Ovary (tissue), 3 donors: ENCODE results near the gene CYP4F2.

Source experiments
- CTCF ChIP-seq, 3 donors: fragments of 450-650 bp in 2 of 3; fragments of 200-600 bp in 1 of 3; IDR thresholded peaks; one replicate each; pipeline versions ENCODE4 v1.5.1 to v1.8.0; 2016 to 2022; ENCODE audit warnings: antibody characterized with exemption in 3 of 3, mild to moderate bottlenecking in 1 of 3
- EP300 ChIP-seq: sonication (generic); formaldehyde crosslinking; IDR thresholded peaks from one replicate; pipeline ENCODE4 v1.6.1; 2017; ENCODE audit warnings: antibody characterized with exemption
- donor health status: DM: no; HTN: no; CAD: no.

GRCh38 chr19:15840833-15841232 is 57.0 kb downstream of the CYP4F2 start:
- no peak for TF ChIP-seq CTCF (IDR thresholded peaks at IDR 0.05)
- TF ChIP-seq EP300, result no peak
